MM.1S (cell line): ENCODE data around the gene VAPA.

Experiments
- CTCF ChIP-seq: fragments of 300-600 bp; sonication (generic); IDR thresholded peaks from 2 replicates; pipeline ENCODE4 v1.5.1; 2016; ENCODE audit warnings: antibody characterized with exemption, low read length, mixed read lengths
- EZH2 ChIP-seq: fragments of 300-600 bp; sonication (generic); optimal IDR thresholded peaks from 2 replicates; pipeline ENCODE3; 2017; ENCODE audit warnings: low read depth, mild to moderate bottlenecking, antibody characterized with exemption, low read length, mixed read lengths
- EZH2phosphoT487 ChIP-seq: fragments of 300-600 bp; sonication (generic); IDR thresholded peaks from 2 replicates; pipeline ENCODE4 v1.6.1; 2018; ENCODE audit warnings: antibody characterized with exemption, low read length

GRCh38 chr18:9901377-9901776 lies 12.4 kb upstream of the VAPA start:
- TF ChIP-seq CTCF (no peak), EZH2phosphoT487 (no peak), EZH2 (no peak)
